Neural cell (in vitro differentiated cells): ENCODE results near the gene DIRAS1.

ENCODE experiments used
- CTCF ChIP-seq: fragments of 450-650 bp; IDR thresholded peaks from 2 replicates; pipeline ENCODE4 v1.5.1; 2014; ENCODE audit warnings: antibody characterized with exemption, mild to moderate bottlenecking, moderate library complexity; ENCODE audit not compliant: poor library complexity, severe bottlenecking
- EP300 ChIP-seq: fragments of 450-650 bp; conservative IDR thresholded peaks from 2 replicates; pipeline ENCODE4 v1.6.1; 2014; ENCODE audit warnings: antibody characterized with exemption, mild to moderate bottlenecking, moderate library complexity; ENCODE audit not compliant: poor library complexity, severe bottlenecking
- EZH2 ChIP-seq: fragments of 200-600, 300-800 bp; shearing (Covaris generic), sonication (generic); IDR thresholded peaks from 2 replicates; pipeline ENCODE4 v1.6.1; 2014; ENCODE audit warnings: antibody characterized with exemption, low read length, borderline replicate concordance, mild to moderate bottlenecking; ENCODE audit not compliant: insufficient read depth, poor library complexity, severe bottlenecking
- MXI1 ChIP-seq: fragments of 450-650 bp; conservative IDR thresholded peaks from 2 replicates; pipeline ENCODE4 v1.6.1; 2014; ENCODE audit warnings: antibody characterized with exemption, mild to moderate bottlenecking; ENCODE audit not compliant: poor library complexity, severe bottlenecking
- POLR2AphosphoS5 ChIP-seq: IDR thresholded peaks from 2 replicates; pipeline ENCODE4 v1.6.1; 2012
- RAD21 ChIP-seq: fragments of 450-650 bp; conservative IDR thresholded peaks from 2 replicates; pipeline ENCODE4 v1.6.1; 2014; ENCODE audit warnings: antibody characterized with exemption, mild to moderate bottlenecking, moderate library complexity
- REST ChIP-seq: IDR thresholded peaks from 2 replicates; pipeline ENCODE4 v1.6.1; 2012; ENCODE audit warnings: borderline replicate concordance
- SMC3 ChIP-seq: fragments of 450-650 bp; conservative IDR thresholded peaks from 2 replicates; pipeline ENCODE4 v1.6.1; 2014; ENCODE audit warnings: antibody characterized with exemption, mild to moderate bottlenecking, moderate library complexity; ENCODE audit not compliant: poor library complexity
- TAF1 ChIP-seq: IDR thresholded peaks from 2 replicates; pipeline ENCODE4 v1.6.1; 2012; ENCODE audit warnings: low read depth

GRCh38 chr19:2744113-2744512 is 22.9 kb upstream of the DIRAS1 start:
- TF ChIP-seq CTCF (no peak), EZH2 (no peak), RAD21 (no peak), POLR2AphosphoS5 (no peak), EP300 (no peak), SMC3 (no peak), MXI1 (no peak), REST (no peak), TAF1 (no peak)
